NCI-H2196 (cell line): Measurements from ENCODE around the gene SYT5.
"Not testable (repeated sequence)": the region's sequence is repeated elsewhere in the genome, so short reads cannot be mapped to it uniquely, and the experiment has no call there.

ENCODE experiments used
- DNase-seq: peaks from one replicate; lab custom pipeline; 2025; ENCODE audit not compliant: unreplicated experiment; lab: John Stamatoyannopoulos, UW

The SYT5 gene

DNA sequence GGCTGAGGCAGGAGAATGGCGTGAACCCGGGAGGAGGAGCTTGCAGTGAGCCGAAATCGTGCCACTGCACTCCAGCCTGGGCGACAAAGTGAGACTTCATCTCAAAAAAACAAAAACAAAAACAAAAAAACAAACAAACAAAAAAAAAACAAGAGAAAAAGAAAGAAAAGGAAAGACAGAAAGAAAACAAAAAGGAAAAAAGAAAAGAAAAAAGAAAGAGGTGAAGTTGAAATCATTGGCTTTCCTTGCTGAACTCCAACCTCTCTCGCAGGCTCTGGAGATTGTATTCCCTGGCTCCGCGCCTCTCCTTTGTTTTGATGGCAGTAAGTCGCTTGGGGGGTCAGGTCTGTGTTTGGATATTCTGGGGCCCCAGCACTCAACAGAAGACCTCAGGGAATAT is 7.8 kb downstream of the SYT5 start:
- not testable (repeated sequence) for DNase-seq

DNA sequence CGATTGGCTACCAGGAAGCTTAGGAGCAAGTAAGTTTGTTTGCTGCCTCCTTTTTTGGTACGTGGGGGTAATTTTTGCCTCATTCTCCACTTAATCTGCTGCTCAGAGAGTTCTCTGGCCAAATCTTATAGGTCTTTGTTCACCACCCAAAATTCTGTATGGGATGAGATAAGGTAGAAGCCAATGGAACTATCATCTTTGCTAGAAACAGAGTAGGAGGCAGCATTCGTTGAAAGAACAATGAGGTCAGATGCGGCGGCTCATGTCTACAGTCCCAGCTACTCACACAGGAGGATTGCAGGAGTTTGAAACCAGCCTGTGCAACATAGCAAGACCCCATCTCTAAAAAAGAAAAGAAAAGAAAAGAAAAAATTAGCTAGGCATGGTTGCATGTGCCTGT is 8.6 kb downstream of the SYT5 start:
- no peak for DNase-seq

DNA sequence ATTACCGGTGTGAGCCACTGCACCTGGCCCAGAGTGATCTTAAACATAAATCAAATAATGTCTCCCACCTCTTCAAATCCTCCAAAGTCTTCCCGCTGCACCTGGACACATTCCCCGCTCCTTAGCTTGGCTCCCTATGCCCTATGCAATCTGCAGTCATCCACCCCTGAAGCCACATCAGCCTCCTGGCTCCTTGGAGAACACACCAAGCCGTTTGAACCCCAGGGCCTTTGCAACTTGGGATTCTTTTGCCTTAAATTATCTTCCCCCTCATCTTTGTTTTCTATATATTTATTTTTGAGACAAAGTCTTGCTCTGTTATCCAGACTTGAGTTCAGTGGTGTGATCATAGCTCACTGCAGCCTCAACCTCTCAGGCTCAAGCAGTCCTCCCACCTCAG is 11.0 kb downstream of the SYT5 start:
- DNase-seq = no peak

DNA sequence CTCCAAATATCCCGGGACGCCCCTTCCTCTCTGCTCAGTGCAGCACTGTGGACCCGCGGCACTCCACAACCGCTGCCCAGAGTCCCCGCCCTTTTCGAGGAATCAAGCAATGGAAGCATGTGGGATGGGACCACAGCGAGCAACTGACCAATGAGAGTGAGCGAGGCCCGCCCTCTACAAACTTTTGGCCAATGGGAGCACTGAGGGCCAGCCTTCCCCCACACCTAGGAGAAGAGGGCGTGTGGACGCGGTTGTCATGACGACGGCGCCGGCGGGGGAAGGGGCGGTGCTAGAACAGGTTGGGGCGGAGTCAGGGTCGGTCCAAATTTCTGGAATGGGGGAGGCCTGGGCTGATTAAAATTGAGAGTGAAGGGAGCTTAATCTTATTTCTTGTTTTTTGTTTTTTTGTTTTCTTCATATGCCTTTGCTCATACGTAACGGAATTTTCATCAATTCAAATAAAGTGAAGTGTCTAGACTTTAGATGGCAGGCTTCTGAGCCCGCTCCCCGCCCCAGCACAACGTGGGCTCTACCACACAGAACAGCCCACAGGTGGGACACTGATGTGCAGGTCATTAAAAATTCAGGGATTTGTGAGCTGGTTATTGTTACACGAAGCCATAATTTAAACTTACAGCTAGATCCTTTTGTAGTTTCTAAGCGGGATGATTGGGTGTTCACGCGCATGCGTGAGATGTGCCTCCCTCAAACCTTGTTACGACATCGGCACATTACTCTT is 13.4 kb downstream of the SYT5 start, which contains the start of gene DNAAF3:
Gene DNAAF3, minus strand, starts transcription at position 84 of the 739 bp plus-strand sequence. CDS start 200 bp downstream, outside the sequence.
- DNase-seq = peak; percentile 97

GRCh38 chr19:55165952-55166529 is 14.0 kb downstream of the SYT5 start:
- DNase-seq = peak; percentile 80

DNA sequence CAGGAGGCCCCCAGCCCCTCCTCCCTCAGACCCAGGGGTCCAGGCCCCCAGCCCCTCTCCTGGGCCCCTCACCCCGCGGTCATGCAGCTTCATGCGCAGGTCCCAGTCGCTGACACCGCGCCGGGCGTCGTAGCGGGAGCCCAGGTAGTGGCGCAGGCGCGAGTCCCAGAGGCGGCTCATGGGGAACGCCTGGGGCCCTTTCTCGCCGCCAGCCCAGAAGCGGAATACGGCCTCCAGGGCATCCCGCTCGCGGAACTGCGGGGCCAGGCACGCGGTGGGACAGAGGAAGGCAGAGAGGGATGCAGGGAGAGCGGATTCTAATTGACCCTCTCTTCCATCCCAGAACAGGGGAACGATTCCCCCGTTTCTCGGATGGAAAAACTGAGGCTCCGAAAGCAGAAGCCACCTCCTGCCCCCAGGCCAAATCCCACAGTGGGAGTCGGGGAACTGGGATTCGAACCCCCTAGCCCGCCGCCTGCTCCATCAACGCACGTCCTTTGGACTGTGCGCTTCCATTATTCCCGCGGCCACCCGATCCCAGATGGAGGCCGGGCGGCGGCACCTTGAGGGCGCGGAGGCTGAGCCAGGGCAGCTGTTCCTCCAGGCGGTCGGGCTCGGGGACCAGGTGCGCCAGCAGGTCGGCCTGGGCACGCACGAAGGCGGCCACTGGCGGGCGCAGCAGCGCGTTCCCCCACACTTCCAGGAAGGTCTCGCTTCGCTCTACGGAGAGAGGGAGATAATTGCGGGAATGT is 18.3 kb downstream of the SYT5 start:
- no peak for DNase-seq

DNA sequence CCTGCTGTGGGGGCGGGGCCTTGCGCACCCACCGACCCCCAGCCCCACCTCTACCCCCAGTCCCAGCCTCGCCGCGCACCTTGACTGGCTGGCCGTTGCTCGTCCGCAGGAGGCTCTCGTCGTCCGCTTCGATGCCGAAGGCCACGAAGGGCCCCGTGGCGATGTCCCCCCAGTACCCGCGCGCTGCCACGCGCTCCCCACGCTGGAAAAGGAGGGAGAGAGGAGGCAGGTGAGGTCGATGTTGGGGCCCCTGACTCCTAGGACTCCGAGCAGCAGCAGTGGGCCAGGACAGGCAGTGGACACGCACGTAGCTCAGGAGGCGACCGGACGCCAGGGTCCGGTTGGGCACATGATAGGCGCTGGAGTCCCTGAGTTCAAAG is 19.1 kb downstream of the SYT5 start:
- DNase-seq = no peak

GRCh38 chr19:55160128-55160985 is 19.7 kb downstream of the SYT5 start:
- peak; percentile 98 for DNase-seq

DNA sequence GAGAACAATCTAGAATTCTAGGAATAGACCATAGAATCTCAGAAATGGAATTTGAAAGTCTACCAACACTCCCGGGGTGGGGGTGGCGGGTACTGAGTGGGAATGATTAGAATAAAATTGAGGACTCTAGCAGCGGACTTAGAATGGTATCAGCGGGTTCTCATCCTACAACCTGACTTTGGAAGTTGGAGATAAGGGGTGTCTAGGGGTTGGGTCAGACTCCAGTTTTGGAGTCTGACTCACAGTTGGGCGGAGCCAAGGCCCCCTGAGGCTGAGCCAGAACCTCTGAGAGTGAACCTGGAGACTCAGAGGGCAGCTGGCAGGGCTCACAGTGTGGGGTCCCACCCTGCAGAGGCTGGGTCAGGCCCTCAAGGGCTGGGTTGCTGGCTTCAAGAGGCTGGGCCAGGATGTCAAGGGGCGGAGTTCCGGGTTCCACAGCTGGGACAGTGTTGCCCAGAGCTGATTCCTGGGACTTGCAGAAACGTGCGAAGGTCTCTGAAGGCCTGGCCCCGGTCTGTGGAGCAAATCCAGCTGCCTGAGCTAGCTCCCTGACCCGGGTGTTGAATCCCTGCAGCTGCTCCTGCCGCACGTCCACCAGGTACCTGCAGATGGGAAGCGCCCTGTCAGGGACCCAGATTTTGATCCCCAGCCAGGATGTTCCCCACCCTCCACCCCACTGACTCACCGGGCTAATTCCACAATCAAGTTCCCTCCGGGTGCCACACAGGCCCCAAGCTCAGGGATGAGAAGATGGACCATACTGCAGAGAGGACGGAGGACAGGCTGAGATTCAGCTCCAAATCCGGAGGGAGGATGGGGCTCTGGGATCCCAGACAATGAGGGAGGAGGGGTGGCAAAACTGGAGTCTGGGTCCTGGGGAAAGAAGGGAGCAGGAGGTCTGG is 21.0 kb downstream of the SYT5 start:
- no peak for DNase-seq

GRCh38 chr19:55158423-55158822 is 21.7 kb downstream of the SYT5 start:
- no peak for DNase-seq

DNA sequence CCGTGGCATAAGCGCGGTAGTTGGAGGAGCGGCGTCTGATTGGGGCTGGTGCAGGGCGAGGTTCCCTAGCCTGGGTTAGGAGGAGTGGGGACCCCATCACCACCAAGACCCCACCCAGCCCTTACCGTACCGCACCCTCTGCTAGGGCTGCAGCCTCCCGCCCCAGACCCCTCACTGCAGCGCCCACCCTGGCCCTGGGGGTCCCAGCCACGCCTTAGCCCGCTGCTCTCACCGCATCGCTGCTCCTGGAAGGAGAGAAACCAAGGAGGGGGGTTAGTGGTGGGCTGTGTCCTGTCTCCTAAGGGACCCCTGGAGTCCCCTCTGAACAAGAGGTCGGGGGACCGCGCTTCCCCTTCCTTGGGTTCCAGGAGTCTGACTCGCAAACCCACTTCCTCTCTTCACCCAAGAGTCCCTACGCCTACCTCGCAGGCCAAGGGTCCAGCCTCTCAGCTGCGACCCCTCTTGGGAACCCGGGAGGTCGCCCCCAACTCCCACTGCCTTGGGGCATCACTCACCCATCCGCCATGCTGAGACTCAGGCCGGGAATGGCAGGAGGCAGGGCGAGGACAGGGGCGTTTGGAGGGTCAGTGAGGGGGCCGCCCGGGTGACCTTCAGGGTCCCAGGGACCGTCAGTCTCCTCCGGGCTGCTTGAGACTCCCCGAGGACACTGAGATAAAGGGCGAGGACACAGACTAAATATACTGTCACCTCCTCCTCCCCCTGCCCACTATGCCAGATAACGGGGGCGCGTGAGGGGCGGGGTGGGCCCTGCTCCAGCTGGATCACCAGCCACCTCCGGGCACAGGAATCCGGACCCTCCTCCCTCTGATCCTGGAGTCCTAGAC is 22.8 kb downstream of the SYT5 start, which contains the start of gene TNNI3:
Gene TNNI3, minus strand, starts transcription at position 669 of the 845 bp plus-strand sequence. Its CDS starts 143 bp downstream, at position 526.
- no peak for DNase-seq

- DNase-seq = peak; percentile 92
Measured at GRCh38 chr19:55156202-55157063, 23.7 kb downstream of the SYT5 start.

DNA sequence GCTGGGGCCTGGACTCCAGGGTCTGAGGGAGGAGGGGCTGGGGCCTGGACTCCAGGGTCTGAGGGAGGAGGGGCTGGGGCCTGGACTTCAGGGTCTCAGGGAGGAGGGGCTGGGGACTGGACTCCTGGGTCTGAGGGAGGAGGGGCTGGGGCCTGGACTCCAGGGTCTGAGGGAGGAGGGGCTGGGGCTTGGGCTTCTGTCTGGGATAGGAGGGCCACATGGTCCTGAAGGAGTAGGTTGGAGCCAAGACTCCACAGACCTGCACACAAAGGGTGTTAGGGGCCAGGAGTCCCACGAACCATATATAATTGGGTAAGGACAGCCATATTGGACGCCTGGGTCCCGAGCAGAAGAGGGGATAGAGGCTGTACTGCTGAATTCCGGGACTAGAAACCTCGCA is 24.3 kb downstream of the SYT5 start:
- not testable (repeated sequence) for DNase-seq

DNA sequence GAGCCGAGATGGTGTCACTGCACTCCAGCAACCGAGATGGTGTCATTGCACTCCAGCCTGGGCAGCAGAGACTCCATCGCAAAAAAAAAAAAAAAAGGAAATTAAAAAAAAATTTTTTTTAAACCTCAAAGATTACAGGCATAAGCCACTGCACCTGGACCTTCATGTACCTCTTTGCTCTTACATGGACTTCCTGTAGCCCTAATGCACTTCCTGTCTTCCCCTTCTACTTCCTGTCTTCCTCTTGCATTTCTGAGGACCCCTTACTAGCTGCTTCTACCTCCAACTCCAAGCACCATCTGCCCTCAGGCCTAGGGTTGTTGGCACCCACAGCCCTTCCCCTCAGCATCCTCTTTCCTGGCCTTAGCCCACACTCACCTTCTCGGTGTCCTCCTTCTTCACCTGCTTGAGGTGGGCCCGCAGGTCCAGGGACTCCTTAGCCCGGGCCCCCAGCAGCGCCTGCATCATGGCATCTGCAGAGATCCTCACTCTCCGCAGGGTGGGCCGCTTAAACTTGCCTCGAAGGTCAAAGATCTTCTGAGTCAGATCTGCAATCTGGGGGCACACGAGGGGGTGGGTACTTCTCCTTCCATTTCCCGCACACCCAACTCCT is 26.3 kb downstream of the SYT5 start:
- no peak for DNase-seq

GRCh38 chr19:55152017-55152416 is 28.1 kb downstream of the SYT5 start:
- DNase-seq = no peak

DNA sequence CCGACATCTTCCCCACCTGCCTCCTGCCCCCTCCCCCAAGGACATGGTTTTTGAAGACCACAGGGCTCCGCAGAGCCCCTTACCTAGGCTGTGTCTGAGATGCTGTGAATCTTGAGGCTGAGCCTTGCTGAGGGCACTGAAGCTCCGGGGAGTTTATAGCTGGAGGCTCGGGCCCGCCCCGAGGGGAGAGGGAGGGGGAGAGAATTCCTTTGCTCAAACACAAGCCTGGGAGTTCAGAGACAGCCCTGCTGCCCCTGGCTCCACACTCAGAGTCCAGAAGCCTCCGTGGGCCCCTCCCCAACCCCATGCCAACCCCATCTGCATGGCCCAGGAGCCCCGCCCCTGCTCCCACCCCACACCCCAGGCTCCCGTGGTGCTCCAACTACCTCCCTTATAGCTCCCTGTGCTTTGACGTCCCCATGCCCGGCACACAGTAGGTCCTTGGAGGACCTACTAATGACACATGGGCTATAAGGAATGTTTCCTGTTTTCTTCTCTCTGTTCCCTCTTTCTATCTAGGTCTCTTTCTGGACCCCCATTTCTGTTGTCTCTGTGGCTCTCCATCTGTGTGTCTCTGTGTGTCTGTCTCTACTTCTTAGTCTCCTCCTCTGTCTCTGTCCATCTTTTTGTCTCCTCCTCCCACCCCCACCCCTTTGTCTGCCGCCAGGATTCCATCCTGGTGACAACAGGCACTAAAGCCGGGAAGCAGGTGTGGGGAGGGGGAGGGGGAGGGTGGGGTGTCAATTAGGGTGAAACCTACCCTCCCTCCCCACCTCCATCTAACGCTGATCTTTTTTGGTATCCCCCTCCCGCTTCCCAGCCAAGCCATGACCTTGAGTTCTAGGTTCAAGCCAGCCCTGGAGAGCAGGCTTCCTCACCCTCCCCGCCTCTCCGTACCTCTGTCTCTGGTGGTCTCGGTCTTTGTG is 30.7 kb downstream of the SYT5 start, which contains the start of gene TNNT1:
Gene TNNT1, minus strand, starts transcription at position 129 of the 926 bp plus-strand sequence. CDS start 2,049 bp downstream, outside the sequence.
- no peak for DNase-seq
